ENCODE results near the gene PLA2G2C.

Gene PLA2G2C

DNA sequence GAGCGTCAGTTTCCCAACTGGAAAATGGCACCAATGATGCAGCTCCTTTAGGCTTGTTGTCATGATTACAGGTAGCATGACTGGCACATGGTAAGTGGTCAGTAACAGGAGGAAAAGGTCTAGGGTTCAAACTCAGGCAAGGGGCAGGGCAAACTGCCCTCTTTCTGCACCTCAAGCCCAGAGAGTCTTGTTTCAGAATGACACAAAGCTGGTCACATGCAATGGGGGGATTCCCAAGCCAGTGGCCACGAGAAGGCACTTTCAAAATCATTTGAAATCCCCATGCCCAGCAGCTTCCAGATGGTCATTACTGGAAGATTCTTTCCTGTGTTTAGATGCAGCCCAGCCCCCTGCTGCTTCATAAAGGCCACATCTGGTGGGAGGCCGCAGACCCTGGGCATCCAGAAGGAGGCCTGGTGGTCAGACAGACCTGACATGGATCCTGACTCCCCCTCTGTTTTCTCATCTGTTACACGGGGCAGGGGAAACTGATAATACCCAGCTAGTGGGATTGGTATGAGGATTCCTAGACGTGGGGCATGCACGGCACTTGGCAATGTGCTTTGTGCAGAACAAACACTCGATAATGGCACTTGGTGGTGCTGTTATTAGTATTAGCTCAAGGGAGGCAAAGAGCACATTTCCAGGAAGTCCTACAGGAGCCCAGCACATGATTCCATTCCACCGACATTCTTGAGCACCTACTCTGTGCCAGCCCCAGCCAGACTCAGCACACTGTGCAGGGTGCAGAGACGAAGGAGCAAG, 60.1 kb downstream of the PLA2G2C start:
- no peak for DNase-seq

DNA sequence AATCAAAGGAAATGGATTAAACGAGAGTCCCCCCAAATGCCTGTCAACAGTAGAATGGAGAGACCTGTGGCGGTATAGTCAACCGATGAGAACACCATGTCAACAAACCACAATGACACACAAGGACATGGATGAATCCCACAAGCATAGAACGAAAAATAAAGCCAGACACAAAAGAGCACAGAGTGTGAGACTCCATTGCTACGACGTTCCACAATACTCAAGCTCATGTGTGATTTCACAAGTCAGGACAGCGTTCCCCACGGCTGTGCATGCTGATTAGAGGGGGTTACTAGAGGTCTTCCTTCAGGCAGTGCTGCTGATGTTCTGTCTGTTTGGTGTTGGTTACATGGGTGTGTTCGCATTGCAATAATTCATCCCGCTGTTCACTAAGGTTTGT, 61.2 kb downstream of the PLA2G2C start:
- DNase-seq, result no peak

DNA sequence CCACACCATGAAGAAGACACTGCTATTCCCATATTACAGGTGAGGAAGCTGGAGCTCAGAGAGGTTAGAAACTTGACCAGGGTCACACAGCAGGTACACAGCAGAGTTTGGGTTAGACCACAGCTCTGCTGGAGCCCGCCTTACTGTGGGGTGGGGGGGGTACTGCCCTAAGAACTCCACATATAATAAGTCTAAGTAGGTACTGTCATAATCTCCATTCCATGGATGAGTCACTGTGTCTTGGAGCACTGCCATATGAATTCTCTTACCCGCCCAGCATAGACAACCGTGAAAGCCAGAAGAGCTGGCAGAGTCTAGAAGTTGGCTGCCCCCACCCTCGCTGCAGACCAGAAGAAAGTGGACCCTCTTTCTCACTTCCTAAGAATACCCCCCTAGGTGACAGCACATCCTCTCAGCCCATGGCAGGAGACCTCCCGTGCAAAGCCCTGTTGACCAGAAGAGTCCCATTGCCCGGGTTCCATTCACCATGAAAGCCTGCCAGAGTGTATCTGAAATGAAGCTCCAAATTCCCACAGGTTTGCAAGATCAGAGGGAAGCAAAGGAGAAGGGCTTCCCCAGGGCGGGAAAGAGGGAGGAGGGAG, 61.8 kb downstream of the PLA2G2C start:
- peak; percentile 73 for DNase-seq

DNA sequence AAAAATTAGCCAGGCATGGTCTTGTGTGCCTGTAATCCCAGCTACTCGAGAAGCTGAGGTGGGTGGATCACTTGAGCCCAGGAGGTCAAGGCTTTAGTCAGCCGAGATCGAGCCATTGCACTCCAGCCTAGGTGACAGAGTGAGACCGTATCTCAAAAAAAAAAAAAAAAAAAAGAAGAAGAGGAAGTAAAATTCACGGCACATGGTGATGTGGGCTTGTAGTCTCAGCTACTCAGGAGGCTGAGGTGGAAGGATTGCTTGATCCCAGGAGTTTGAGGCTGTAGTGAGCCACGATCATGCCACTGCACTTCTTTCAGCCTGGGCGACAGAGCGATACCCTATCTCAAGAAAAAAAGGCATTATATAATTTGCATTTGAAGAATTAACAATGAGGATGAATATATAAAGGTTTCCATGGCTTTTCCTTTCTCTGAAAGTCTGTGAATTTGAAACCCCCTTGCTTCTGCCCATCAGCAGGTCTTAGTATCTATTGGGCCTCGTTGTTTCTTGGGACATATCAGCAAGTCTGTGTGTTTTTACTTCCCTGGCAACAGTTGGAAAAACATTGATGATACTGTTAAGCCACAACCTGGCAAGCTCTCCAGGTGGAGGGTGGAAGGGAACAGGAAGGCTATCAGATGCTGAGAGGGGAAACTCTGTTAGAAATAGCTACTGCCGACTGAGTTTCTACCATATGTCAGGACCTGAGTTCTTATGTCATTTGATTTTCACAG, 62.4 kb downstream of the PLA2G2C start:
- DNase-seq, result no peak

DNA sequence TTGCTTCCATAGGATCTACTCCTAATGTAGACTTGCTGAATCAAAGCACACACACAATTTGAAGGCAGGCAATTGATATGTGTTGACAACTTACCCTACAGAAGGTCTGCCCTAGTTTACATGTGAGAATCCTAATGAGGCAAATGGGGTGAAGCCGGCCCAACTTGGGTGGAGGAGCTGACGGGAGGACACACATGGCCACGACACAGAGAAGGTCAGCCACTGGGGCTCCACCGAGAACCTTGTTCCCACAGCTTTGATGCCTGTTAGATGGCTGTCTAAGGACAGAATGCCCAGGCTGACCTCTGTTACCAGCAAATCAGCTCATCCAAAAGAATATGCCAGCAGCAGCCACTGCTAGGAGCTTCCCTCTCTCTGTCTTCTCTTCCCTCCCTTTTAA, 65.5 kb downstream of the PLA2G2C start:
- no peak for DNase-seq

DNA sequence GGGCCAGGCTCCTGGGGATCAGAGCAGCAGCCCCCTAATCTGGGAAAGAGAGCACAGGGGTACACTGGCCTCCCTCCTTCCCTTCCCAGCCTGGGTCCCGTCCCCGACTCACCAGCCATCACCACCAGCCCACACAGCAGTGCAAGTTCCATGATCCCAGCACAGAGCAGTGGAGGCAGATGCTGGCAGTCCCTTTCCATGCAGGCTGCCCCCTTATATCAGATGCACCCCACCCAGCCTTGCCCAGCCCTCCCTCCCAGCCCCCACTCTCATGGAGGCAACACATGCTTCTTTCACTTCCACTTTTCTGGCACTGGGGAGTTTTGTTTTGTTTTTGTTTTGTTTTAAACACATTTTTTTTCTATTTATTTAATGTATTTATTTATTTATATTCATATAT, 67.0 kb downstream of the PLA2G2C start, which contains the start of gene PLA2G2D:
TSS of gene PLA2G2D (minus strand) at position 190 of the 400 bp plus-strand sequence. CDS start at position 152, 38 bp downstream.
- DNase-seq, result no peak

DNA sequence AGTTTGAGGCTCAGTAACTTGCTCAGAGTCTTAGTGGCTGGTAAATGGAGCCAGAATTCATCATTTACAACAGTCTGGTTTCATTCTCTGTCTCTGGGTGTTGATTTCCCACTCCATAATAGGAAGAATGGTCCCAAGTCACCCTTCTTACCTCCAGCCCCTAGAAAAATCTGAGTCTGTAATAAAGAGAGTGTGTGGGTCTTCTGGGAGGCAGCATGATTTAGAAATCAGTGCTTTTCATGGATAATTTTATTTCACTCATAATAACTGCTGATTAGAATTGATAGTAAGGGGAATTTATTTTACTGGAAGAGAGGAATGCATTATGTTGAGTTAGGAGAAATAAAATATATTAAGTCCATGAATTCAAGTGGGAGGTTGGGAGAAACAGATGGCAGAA, 69.1 kb downstream of the PLA2G2C start:
- DNase-seq, result no peak

DNA sequence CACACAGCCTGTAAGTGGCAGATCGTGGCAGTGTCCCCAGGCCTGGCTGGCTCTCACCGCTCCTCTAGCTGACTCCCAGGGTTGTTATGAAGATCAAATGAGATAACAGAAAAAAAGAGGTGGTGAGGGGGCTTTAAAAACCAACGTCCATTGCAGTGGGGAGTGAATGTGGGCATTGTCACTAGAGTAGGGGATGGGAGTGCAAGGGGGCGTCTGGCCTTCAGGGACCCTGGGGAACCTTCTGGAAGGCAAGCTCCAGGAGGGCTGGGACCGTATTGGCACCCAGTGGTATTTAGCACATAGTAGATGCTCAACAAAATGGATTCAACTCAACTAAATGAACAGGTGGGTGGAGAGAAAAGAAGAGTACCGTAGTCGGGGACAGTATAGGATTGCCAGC, 70.4 kb downstream of the PLA2G2C start:
- DNase-seq, result no peak

DNA sequence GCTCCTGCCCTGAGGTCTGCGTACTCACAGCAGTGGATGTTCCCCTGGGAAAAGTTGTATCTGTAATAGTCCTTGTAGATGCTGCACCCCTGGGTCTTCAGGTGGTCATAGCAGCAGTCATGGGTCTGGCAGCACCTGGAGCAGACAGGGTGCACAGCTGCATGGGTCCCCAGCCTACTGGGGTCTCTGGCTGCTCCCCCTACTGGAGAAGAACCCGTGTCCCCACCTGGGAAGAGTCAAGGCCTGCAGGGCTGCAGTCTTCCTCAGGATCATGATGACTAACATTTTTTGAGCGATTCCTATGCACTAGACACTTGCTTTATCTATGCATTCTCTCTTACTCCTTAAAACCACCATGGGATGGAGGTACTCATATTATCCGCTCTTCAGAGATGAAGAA, 70.8 kb downstream of the PLA2G2C start:
- DNase-seq, result no peak

DNA sequence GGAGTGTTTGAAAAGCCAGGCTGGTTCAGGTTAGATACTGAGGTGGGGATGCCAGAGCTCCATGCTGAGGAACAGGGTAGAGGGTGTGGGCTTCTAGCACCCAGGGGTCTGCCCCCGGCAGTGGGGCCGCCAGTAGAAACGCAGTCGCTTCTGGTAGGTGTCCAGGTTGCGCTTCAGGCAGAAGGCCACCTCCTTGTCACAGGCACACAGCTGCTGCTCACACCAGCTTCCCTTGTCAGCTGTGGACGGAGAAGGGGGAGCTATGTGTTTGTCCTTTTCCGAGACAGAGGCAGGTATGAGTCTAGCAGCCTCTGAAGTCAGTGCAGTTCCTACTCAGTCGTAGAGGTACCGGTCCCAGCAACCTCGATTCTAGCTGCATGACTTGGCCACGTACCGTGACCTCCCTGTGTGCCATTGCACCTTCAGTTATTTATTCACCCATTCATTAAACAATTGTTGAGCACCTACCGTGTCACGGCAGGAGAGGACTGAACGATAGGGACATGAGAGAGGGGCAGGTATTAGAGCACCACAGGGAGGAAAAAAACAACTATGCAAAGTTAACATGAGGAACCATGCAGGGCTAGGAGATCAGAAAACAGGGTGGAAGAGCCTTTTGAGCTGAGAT, 72.2 kb downstream of the PLA2G2C start:
- no peak for DNase-seq

All from fibroblast of upper back skin (primary cell).